ENCODE measurements around the gene SMAD6.

The SMAD6 gene

GRCh38 chr15:66803749-66804148 lies 101.7 kb downstream of the SMAD6 start:
- Histone ChIP-seq H3K4me3 (ENCODE audit: low read depth in 1 of 2, low read length in 2 of 2) (no peak overlapping the region), H3K27me3 (ENCODE audit: low read depth, low read length) (no peaks in the 10 kb centered on the region), H3K4me1 (ENCODE audit: control insufficient read depth in 1 of 2, insufficient read depth in 2 of 2, low read length in 2 of 2) (peaks cover 12 to 16% of the 10 kb centered on the region in 2 donors), H3K9me3 (ENCODE audit: control insufficient read depth in 1 of 2, low read length in 2 of 2) (no peaks in the 10 kb centered on the region), H3K36me3 (ENCODE audit: control insufficient read depth in 1 of 2, insufficient read depth in 2 of 2, low read length in 2 of 2) (peaks cover 0 to 9% of the 10 kb centered on the region in 2 donors), H3K27ac (ENCODE audit: low read length) (peak overlapping the region; percentile 45)

- H3K4me3 ChIP-seq (ENCODE audit: low read depth in 1 of 2, low read length in 2 of 2), result no peak overlapping the region
- H3K27ac ChIP-seq (ENCODE audit: low read length), result no peak overlapping the region
- no peaks in the 10 kb centered on the region for H3K27me3 ChIP-seq (ENCODE audit: low read depth, low read length)
- H3K4me1 ChIP-seq (ENCODE audit: control insufficient read depth in 1 of 2, insufficient read depth in 2 of 2, low read length in 2 of 2), result peaks cover 12 to 16% of the 10 kb centered on the region in 2 donors
- no peaks in the 10 kb centered on the region for H3K9me3 ChIP-seq (ENCODE audit: control insufficient read depth in 1 of 2, low read length in 2 of 2)
- peaks cover 0 to 9% of the 10 kb centered on the region in 2 donors for H3K36me3 ChIP-seq (ENCODE audit: control insufficient read depth in 1 of 2, insufficient read depth in 2 of 2, low read length in 2 of 2)
These were observed 103.3 kb downstream of the SMAD6 start for GRCh38 chr15:66805202-66805885.

- Histone ChIP-seq H3K27me3 (ENCODE audit: low read depth, low read length) (no peaks in the 10 kb centered on the region), H3K4me3 (ENCODE audit: low read depth in 1 of 2, low read length in 2 of 2) (no peak overlapping the region), H3K36me3 (ENCODE audit: control insufficient read depth in 1 of 2, insufficient read depth in 2 of 2, low read length in 2 of 2) (no peaks in the 10 kb centered on the region), H3K4me1 (ENCODE audit: control insufficient read depth in 1 of 2, insufficient read depth in 2 of 2, low read length in 2 of 2) (peaks cover 4 to 6% of the 10 kb centered on the region in 2 donors), H3K27ac (ENCODE audit: low read length) (no peak overlapping the region), H3K9me3 (ENCODE audit: control insufficient read depth in 1 of 2, low read length in 2 of 2) (no peaks in the 10 kb centered on the region)
These were observed 106.3 kb downstream of the SMAD6 start for GRCh38 chr15:66808181-66808824.

GRCh38 chr15:66809664-66810063 lies 107.6 kb downstream of the SMAD6 start:
- H3K36me3 ChIP-seq (ENCODE audit: control insufficient read depth in 1 of 2, insufficient read depth in 2 of 2, low read length in 2 of 2), result no peaks in the 10 kb centered on the region
- no peaks in the 10 kb centered on the region for H3K4me1 ChIP-seq (ENCODE audit: control insufficient read depth in 1 of 2, insufficient read depth in 2 of 2, low read length in 2 of 2)
- H3K27ac ChIP-seq (ENCODE audit: low read length), result no peak overlapping the region
- H3K4me3 ChIP-seq (ENCODE audit: low read depth in 1 of 2, low read length in 2 of 2), result no peak overlapping the region
- no peaks in the 10 kb centered on the region for H3K9me3 ChIP-seq (ENCODE audit: control insufficient read depth in 1 of 2, low read length in 2 of 2)
- H3K27me3 ChIP-seq (ENCODE audit: low read depth, low read length), result no peaks in the 10 kb centered on the region

- Histone ChIP-seq H3K27ac (ENCODE audit: low read length) (no peak overlapping the region), H3K27me3 (ENCODE audit: low read depth, low read length) (no peaks in the 10 kb centered on the region), H3K4me1 (ENCODE audit: control insufficient read depth in 1 of 2, insufficient read depth in 2 of 2, low read length in 2 of 2) (no peaks in the 10 kb centered on the region), H3K9me3 (ENCODE audit: control insufficient read depth in 1 of 2, low read length in 2 of 2) (no peaks in the 10 kb centered on the region), H3K36me3 (ENCODE audit: control insufficient read depth in 1 of 2, insufficient read depth in 2 of 2, low read length in 2 of 2) (no peaks in the 10 kb centered on the region), H3K4me3 (ENCODE audit: low read depth in 1 of 2, low read length in 2 of 2) (no peak overlapping the region)
These were observed 113.3 kb downstream of the SMAD6 start for GRCh38 chr15:66815318-66815717.

- no peak overlapping the region for H3K27ac ChIP-seq (ENCODE audit: low read length)
- no peaks in the 10 kb centered on the region for H3K27me3 ChIP-seq (ENCODE audit: low read depth, low read length)
- H3K4me1 ChIP-seq (ENCODE audit: control insufficient read depth in 1 of 2, insufficient read depth in 2 of 2, low read length in 2 of 2), result no peaks in the 10 kb centered on the region
- no peaks in the 10 kb centered on the region for H3K9me3 ChIP-seq (ENCODE audit: control insufficient read depth in 1 of 2, low read length in 2 of 2)
- H3K4me3 ChIP-seq (ENCODE audit: low read depth in 1 of 2, low read length in 2 of 2), result no peak overlapping the region
- no peaks in the 10 kb centered on the region for H3K36me3 ChIP-seq (ENCODE audit: control insufficient read depth in 1 of 2, insufficient read depth in 2 of 2, low read length in 2 of 2)
These were observed 114.2 kb downstream of the SMAD6 start for GRCh38 chr15:66816201-66816600.

- Histone ChIP-seq H3K4me1 (ENCODE audit: control insufficient read depth in 1 of 2, insufficient read depth in 2 of 2, low read length in 2 of 2) (no peaks in the 10 kb centered on the region), H3K9me3 (ENCODE audit: control insufficient read depth in 1 of 2, low read length in 2 of 2) (no peaks in the 10 kb centered on the region), H3K27ac (ENCODE audit: low read length) (no peak overlapping the region), H3K4me3 (ENCODE audit: low read depth in 1 of 2, low read length in 2 of 2) (no peak overlapping the region), H3K27me3 (ENCODE audit: low read depth, low read length) (no peaks in the 10 kb centered on the region), H3K36me3 (ENCODE audit: control insufficient read depth in 1 of 2, insufficient read depth in 2 of 2, low read length in 2 of 2) (no peaks in the 10 kb centered on the region)
These were observed 117.0 kb downstream of the SMAD6 start for GRCh38 chr15:66819084-66819483.

GRCh38 chr15:66820481-66821176 lies 118.6 kb downstream of the SMAD6 start:
- no peak overlapping the region for H3K4me3 ChIP-seq (ENCODE audit: low read depth in 1 of 2, low read length in 2 of 2)
- H3K9me3 ChIP-seq (ENCODE audit: control insufficient read depth in 1 of 2, low read length in 2 of 2), result no peaks in the 10 kb centered on the region
- H3K27ac ChIP-seq (ENCODE audit: low read length), result no peak overlapping the region
- H3K4me1 ChIP-seq (ENCODE audit: control insufficient read depth in 1 of 2, insufficient read depth in 2 of 2, low read length in 2 of 2), result no peaks in the 10 kb centered on the region
- H3K36me3 ChIP-seq (ENCODE audit: control insufficient read depth in 1 of 2, insufficient read depth in 2 of 2, low read length in 2 of 2), result no peaks in the 10 kb centered on the region
- no peaks in the 10 kb centered on the region for H3K27me3 ChIP-seq (ENCODE audit: low read depth, low read length)

- H3K27ac ChIP-seq (ENCODE audit: low read length), result no peak overlapping the region
These were observed 119.3 kb downstream of the SMAD6 start for GRCh38 chr15:66821307-66821706.

GRCh38 chr15:66822114-66822513 lies 120.1 kb downstream of the SMAD6 start:
- Histone ChIP-seq H3K27me3 (ENCODE audit: low read depth, low read length) (no peaks in the 10 kb centered on the region), H3K9me3 (ENCODE audit: control insufficient read depth in 1 of 2, low read length in 2 of 2) (no peaks in the 10 kb centered on the region), H3K4me1 (ENCODE audit: control insufficient read depth in 1 of 2, insufficient read depth in 2 of 2, low read length in 2 of 2) (no peaks in the 10 kb centered on the region), H3K4me3 (ENCODE audit: low read depth in 1 of 2, low read length in 2 of 2) (no peak overlapping the region), H3K36me3 (ENCODE audit: control insufficient read depth in 1 of 2, insufficient read depth in 2 of 2, low read length in 2 of 2) (no peaks in the 10 kb centered on the region), H3K27ac (ENCODE audit: low read length) (no peak overlapping the region)

More at GRCh38 chr15:66821307-66821706, 119.3 kb downstream of the SMAD6 start:
- Histone ChIP-seq H3K9me3 (ENCODE audit: control insufficient read depth in 1 of 2, low read length in 2 of 2) (no peaks in the 10 kb centered on the region), H3K4me3 (ENCODE audit: low read depth in 1 of 2, low read length in 2 of 2) (no peak overlapping the region), H3K36me3 (ENCODE audit: control insufficient read depth in 1 of 2, insufficient read depth in 2 of 2, low read length in 2 of 2) (no peaks in the 10 kb centered on the region), H3K27me3 (ENCODE audit: low read depth, low read length) (no peaks in the 10 kb centered on the region), H3K4me1 (ENCODE audit: control insufficient read depth in 1 of 2, insufficient read depth in 2 of 2, low read length in 2 of 2) (no peaks in the 10 kb centered on the region)

- H3K9me3 ChIP-seq (ENCODE audit: control insufficient read depth in 1 of 2, low read length in 2 of 2), result no peaks in the 10 kb centered on the region
- H3K27me3 ChIP-seq (ENCODE audit: low read depth, low read length), result no peaks in the 10 kb centered on the region
- H3K36me3 ChIP-seq (ENCODE audit: control insufficient read depth in 1 of 2, insufficient read depth in 2 of 2, low read length in 2 of 2), result no peaks in the 10 kb centered on the region
- H3K27ac ChIP-seq (ENCODE audit: low read length), result no peak overlapping the region
- H3K4me3 ChIP-seq (ENCODE audit: low read depth in 1 of 2, low read length in 2 of 2), result no peak overlapping the region
- no peaks in the 10 kb centered on the region for H3K4me1 ChIP-seq (ENCODE audit: control insufficient read depth in 1 of 2, insufficient read depth in 2 of 2, low read length in 2 of 2)
These were observed 120.5 kb downstream of the SMAD6 start for GRCh38 chr15:66822576-66822975.
